Activated CD8-positive, alpha-beta memory T cell treated with anti-CD3 and anti-CD28 coated beads, Interleukin-2, amount 10 ng/mL, durations not matched to agents 7 days and 5 days (primary cell): ENCODE results near the gene TLCD3A. TPM values are rescaled to one million over a fixed set of nuclear protein-coding genes. Genes with fewer than 3 reads are reported as not detected.
"Not testable (repeated sequence)": the region's sequence is repeated elsewhere in the genome, so short reads cannot be mapped to it uniquely, and the experiment has no call there.

ENCODE experiments used
- ATAC-seq: fragments of 150-1000 bp; cut with Tn5 transposase; one replicate; pipeline ENCODE4 v1.10.0; 2021; ENCODE audit warnings: moderate library complexity
- CTCF ChIA-PET: fragments of 350-600 bp; sonication (Branson Sonifier 250); formaldehyde crosslinking; loops from one replicate; lab custom pipeline; 2021; ENCODE audit warnings: antibody characterized with exemption; lab: Charles Lee
- DNase-seq: peaks from one replicate; pipeline ENCODE4 v3.0.0-alpha.2; 2020
- H3K27ac Mint-ChIP-seq: one replicate; pipeline ENCODE4 v1.8.0; 2021; ENCODE audit warnings: mild to moderate bottlenecking, mixed read lengths
- H3K27me3 Mint-ChIP-seq: one replicate; pipeline ENCODE4 v1.8.0; 2021; ENCODE audit warnings: mixed read lengths
- H3K36me3 Mint-ChIP-seq: one replicate; pipeline ENCODE4 v1.8.0; 2021; ENCODE audit warnings: mild to moderate bottlenecking, mixed read lengths
- H3K4me1 Mint-ChIP-seq: one replicate; pipeline ENCODE4 v1.8.0; 2021; ENCODE audit warnings: mixed read lengths
- H3K4me3 Mint-ChIP-seq: one replicate; pipeline ENCODE4 v1.8.0; 2021; ENCODE audit warnings: mild to moderate bottlenecking, moderate library complexity, mixed read lengths
- H3K9me3 Mint-ChIP-seq: one replicate; pipeline ENCODE4 v1.8.0; 2022; ENCODE audit warnings: low read depth, mixed read lengths
- total RNA-seq, 2 experiments: library from RNA; stranded (reverse); gene quantifications; one replicate each; pipeline ENCODE4 v1.2.3, GENCODE V29; 2021

TLCD3A gene
- total RNA-seq, 2 experiments from 2014 or later, result 8.4 to 10.2 TPM

- ATAC-seq, DNase-seq, H3K27ac Mint-ChIP-seq, H3K9me3 Mint-ChIP-seq, H3K27me3 Mint-ChIP-seq, H3K4me3 Mint-ChIP-seq: not testable (repeated sequence)
- H3K4me1 Mint-ChIP-seq, result peaks cover 13% of the 10 kb centered on the region
- CTCF ChIA-PET, result interaction anchor here (1.8 kb wide), 1 partner anchor 344 kb away, joined by 5 read pairs; no protein-coding TSS in a partner anchor
- peaks cover 17% of the 10 kb centered on the region for H3K36me3 Mint-ChIP-seq
These were observed 23.7 kb downstream of the TLCD3A start for GRCh38 chr17:756010-756567.

DNA sequence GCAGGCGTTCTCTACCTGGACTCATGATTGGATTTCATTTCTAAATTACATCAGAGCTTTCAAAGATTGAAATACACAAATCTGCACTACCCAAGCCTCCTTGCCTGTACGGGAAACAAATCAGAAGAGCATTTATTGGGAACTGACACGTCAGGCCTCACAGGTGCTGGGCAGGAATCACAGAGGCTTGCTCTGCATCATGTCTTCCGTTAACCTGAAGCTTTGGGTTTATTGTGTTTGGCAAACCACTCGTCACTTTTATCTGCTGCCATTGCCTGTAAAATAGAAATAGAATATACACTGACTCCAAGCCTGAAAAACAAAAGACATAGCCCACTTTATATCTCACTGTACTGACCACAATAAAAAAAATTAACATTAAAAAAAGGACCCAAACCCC lies 27.6 kb downstream of the TLCD3A start:
- Mint-ChIP-seq H3K4me3 (no peak overlapping the region), H3K36me3 (peaks cover 24% of the 10 kb centered on the region), H3K27ac (no peak overlapping the region), H3K9me3 (no peaks in the 10 kb centered on the region), H3K27me3 (no peaks in the 10 kb centered on the region), H3K4me1 (no peaks in the 10 kb centered on the region)
- no peak for ATAC-seq
- CTCF ChIA-PET, result no interaction called here
- no peak for DNase-seq

DNA sequence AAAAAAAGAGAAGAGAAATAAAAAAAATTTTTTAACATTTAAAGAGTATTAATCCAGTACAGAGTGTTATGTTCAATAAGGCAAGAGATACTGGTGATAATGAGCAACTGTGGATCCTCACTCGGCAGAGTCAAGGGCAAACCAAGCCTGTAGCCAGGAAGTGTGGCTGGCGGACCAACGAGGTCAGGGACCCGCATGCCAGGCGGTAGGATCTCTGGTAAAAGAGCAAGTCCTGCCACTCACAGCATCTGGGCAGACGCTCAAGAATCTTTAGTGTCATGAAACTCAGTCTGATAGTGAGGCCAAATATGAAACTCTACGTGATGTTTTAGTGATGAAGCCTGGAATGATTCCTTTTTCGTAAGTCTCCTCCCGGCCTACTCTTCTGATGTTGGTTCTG lies 28.0 kb downstream of the TLCD3A start:
- CTCF ChIA-PET, result no interaction called here
- Mint-ChIP-seq H3K9me3 (no peaks in the 10 kb centered on the region), H3K36me3 (peaks cover 28% of the 10 kb centered on the region), H3K27ac (no peak overlapping the region), H3K27me3 (no peaks in the 10 kb centered on the region), H3K4me1 (no peaks in the 10 kb centered on the region), H3K4me3 (no peak overlapping the region)
- ATAC-seq (no peak), DNase-seq (no peak)

DNA sequence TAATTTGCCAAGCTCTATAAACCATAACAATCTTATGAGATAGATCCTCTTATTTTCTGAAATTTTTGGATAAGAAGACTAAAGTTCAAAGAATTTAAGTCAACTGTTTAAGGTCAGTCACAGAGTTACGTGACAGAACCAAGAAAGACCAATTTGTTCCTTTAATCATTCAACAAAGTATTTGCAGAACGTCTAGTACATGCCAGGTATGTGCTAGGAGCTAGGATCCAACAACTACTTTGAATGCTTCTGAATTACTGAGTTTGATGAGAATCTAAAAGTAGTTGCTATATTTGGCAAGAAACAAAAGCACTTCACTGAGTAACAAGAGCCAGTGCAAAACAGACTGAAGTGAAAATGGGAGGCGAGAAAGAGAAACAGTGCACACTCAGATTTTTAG lies 34.7 kb downstream of the TLCD3A start:
- Mint-ChIP-seq H3K27ac (no peak overlapping the region), H3K27me3 (no peaks in the 10 kb centered on the region), H3K4me3 (no peak overlapping the region), H3K9me3 (no peaks in the 10 kb centered on the region), H3K4me1 (no peaks in the 10 kb centered on the region), H3K36me3 (peaks cover 29% of the 10 kb centered on the region)
- CTCF ChIA-PET, result no interaction called here
- no peak for DNase-seq
- ATAC-seq, result no peak

GRCh38 chr17:773016-773415 lies 40.6 kb downstream of the TLCD3A start:
- Mint-ChIP-seq H3K27ac (no peak overlapping the region), H3K4me1 (peaks cover 22% of the 10 kb centered on the region), H3K4me3 (no peak overlapping the region), H3K9me3 (no peaks in the 10 kb centered on the region), H3K27me3 (no peaks in the 10 kb centered on the region), H3K36me3 (peaks cover 51% of the 10 kb centered on the region)
- no peak for ATAC-seq
- no peak for DNase-seq
- CTCF ChIA-PET, result interaction anchor here (1.9 kb wide), 1 partner anchor 20 kb away, joined by 5 read pairs; no protein-coding TSS in a partner anchor

DNA sequence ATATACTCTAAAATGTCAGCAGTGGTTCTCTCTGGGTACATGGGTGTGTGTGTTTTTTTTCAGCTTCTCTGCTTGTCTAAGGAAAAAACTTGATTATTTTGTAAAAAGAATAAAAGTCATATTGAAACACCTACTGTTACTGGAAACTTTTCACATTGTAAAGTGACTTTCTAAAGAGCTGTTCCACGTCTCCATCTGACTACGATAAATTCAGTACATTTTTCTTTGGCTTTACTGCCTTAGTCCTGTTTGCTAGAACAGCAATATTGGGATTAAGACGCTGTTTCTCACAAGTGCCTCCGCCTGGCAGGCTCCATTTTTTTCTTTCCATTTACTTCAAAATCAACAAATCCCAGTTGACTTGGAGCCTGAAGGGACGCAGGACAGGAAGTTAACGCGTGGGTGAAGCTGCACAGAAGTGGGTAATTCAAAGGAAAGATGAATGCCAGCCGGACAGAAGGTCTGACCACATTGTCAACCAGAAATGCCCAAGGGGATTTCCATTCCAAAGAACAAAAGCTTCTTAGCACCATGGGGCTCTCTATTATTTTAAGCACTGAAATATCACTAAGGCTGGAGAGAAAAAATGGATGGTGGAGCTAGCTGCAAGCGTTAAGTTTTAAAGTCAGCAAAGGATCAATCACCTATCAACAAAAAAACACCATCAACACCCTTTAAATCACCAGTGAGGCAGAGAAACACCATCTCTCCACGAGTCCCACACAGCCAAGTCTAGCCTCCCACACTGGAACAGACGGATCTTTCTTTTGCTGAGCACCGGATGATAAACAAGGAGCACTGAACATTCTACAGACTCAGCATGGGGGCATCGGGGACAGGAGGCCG lies 41.3 kb downstream of the TLCD3A start:
- H3K27me3 Mint-ChIP-seq, result no peaks in the 10 kb centered on the region
- peak overlapping the region; percentile 44 for H3K27ac Mint-ChIP-seq
- ATAC-seq (no peak), DNase-seq (no peak)
- peaks cover 58% of the 10 kb centered on the region for H3K36me3 Mint-ChIP-seq
- no peak overlapping the region for H3K4me3 Mint-ChIP-seq
- no peaks in the 10 kb centered on the region for H3K9me3 Mint-ChIP-seq
- CTCF ChIA-PET, result interaction anchor here (1.0 to 1.9 kb wide), 2 partner anchors 12 to 21 kb away, joined by 4 to 5 read pairs; no protein-coding TSS in a partner anchor
- H3K4me1 Mint-ChIP-seq, result peaks cover 22% of the 10 kb centered on the region

DNA sequence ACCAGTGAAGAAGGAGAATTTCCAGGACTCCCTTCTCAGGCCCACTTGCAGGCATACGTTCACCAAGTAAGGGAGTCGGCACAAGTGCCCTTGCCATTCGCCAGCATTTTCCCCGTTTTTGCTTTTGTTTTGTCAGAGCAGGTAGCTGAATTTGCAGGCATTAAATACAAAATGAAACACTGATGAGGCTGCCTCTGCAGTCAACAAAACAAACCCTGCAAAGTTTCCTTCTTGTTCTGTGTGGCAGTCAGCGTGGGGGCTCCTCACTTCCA lies 41.9 kb downstream of the TLCD3A start:
- H3K4me3 Mint-ChIP-seq, result no peak overlapping the region
- DNase-seq (no peak), ATAC-seq (no peak)
- peaks cover 24% of the 10 kb centered on the region for H3K4me1 Mint-ChIP-seq
- no peak overlapping the region for H3K27ac Mint-ChIP-seq
- H3K27me3 Mint-ChIP-seq, result no peaks in the 10 kb centered on the region
- CTCF ChIA-PET, result interaction anchor here (1.0 to 1.9 kb wide), 2 partner anchors 13 to 21 kb away, joined by 4 to 5 read pairs; no protein-coding TSS in a partner anchor
- no peaks in the 10 kb centered on the region for H3K9me3 Mint-ChIP-seq
- peaks cover 57% of the 10 kb centered on the region for H3K36me3 Mint-ChIP-seq

DNA sequence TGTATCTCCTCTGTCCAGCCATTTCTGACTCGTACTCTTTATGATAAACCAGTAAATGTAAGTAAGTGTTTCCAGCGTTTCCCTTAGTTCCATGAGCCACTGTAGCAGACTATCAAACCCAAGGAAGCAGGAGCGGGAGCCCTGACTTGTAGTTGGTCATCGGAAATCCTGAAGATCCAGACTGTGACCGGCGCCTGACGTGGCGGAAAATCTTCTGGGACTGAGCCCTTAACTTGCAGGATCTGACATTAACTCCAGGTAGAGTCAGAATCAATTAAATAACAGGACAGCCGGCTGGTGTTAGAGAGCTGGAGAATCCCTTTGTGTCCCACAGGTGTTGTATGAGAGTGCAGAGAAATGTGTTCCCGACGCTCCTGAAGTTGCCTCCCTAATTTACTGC lies 45.7 kb downstream of the TLCD3A start:
- Mint-ChIP-seq H3K4me1 (peaks cover 36% of the 10 kb centered on the region), H3K27ac (no peak overlapping the region), H3K36me3 (peaks cover 45% of the 10 kb centered on the region), H3K27me3 (no peaks in the 10 kb centered on the region), H3K9me3 (no peaks in the 10 kb centered on the region), H3K4me3 (no peak overlapping the region)
- ATAC-seq (no peak), DNase-seq (no peak)
- CTCF ChIA-PET, result interaction anchor here (2.0 kb wide), 1 partner anchor 366 kb away, joined by 7 read pairs; no protein-coding TSS in a partner anchor

DNA sequence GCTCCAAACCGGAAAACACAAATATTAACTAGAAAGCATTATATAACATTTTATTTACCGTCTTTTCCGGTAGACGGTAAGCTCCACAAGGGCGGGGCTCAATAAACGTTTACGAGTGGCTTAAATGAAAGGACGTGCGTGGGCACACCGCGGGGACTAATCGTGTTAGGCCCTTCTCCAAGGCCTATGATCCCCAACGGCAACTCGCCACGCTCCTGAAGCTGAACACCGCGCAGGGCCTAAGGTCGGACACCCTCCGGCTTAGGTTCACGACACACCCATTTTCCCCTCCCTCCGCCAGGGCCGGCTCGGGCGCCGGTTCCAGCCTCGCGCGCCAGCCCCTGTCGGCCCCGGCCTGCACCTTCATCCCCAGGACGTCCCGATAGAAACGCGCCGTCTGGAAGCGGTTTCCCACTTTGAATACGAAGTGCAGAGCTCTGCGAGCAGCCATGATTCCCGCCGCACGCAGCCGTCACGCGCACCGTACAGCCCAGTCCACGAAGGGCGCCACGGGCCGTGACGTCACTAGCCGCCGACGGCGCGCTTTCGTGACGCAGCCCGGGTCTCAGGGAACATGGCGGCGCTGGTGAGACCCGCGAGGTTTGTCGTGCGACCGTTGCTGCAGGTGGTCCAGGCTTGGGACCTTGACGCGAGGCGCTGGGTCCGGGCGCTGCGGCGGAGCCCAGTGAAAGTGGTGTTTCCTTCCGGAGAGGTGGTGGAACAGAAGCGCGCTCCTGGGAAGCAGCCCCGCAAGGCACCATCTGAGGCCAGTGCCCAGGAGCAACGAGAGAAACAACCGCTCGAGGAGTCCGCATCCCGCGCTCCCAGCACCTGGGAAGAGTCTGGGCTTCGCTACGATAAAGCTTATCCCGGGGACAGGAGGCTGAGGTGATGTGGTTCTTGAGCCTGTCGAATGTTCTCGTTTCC lies 49.7 kb downstream of the TLCD3A start, which contains the start of the genes GLOD4 and MRM3:
GLOD4 (minus strand) TSS at position 476 of the 927 bp plus-strand sequence; CDS start at position 451, 25 bp downstream.
MRM3 (plus strand) TSS at position 549 of the 927 bp plus-strand sequence; CDS start at position 575, 26 bp downstream.
- DNase-seq, result peak; percentile 95
- H3K4me3 Mint-ChIP-seq, result peak within 1 kb of the TSS; percentile 97
- no peaks in the 10 kb centered on the region for H3K27me3 Mint-ChIP-seq
- peak within 1 kb of the TSS; percentile 97 for H3K27ac Mint-ChIP-seq
- H3K36me3 Mint-ChIP-seq, result peaks cover 24% of the 10 kb centered on the region
- CTCF ChIA-PET, result interaction anchor here (0.7 to 3.8 kb wide), 12 partner anchors 10 to 274 kb away, joined by 3 to 33 read pairs (median 5); partner anchors contain the start of genes GEMIN4, NXN and TIMM22
- no peaks in the 10 kb centered on the region for H3K9me3 Mint-ChIP-seq
- ATAC-seq, result peak; percentile 96
- peaks cover 37% of the 10 kb centered on the region for H3K4me1 Mint-ChIP-seq

- peaks cover 35% of the 10 kb centered on the region for H3K4me1 Mint-ChIP-seq
- H3K36me3 Mint-ChIP-seq, result peaks cover 14% of the 10 kb centered on the region
- no peaks in the 10 kb centered on the region for H3K27me3 Mint-ChIP-seq
- no peaks in the 10 kb centered on the region for H3K9me3 Mint-ChIP-seq
- CTCF ChIA-PET, result no interaction called here
- no peak for DNase-seq
- ATAC-seq, result no peak
- H3K27ac Mint-ChIP-seq, result peak overlapping the region; percentile 27
- H3K4me3 Mint-ChIP-seq, result peak overlapping the region; percentile 97
These were observed 51.7 kb downstream of the TLCD3A start for GRCh38 chr17:784143-784542.

DNA sequence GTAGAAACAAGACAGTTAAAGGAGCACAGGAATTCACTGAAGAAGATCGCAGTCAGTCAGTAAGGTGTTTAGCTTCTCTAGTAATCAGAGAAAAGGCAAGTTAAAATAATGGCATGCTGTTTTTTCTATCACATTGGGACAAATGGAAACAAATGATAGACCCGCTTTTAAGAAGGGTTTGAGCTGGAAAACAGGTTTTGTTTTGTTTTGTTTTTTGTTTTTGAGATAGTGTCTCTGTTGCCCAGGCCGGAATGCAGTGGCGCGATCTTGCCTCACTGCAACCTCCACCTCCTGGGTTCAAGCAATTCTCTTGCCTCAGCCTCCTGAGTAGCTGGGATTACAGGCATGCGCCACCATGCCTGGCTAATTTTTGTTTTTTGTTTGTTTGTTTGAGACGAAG lies 53.5 kb downstream of the TLCD3A start:
- Mint-ChIP-seq H3K4me1 (peaks cover 32% of the 10 kb centered on the region), H3K36me3 (peaks cover 21% of the 10 kb centered on the region)
- H3K27me3 Mint-ChIP-seq, H3K4me3 Mint-ChIP-seq, DNase-seq, H3K27ac Mint-ChIP-seq, H3K9me3 Mint-ChIP-seq, ATAC-seq: not testable (repeated sequence)
- CTCF ChIA-PET, result interaction anchor here (0.6 to 2.1 kb wide), 4 partner anchors 38 to 211 kb away, joined by 3 to 6 read pairs (median 4); partner anchors contain the start of gene TIMM22

GRCh38 chr17:787641-788221 lies 55.3 kb downstream of the TLCD3A start:
- no peaks in the 10 kb centered on the region for H3K9me3 Mint-ChIP-seq
- CTCF ChIA-PET, result interaction anchor here (1.9 kb wide), 1 partner anchor 208 kb away, joined by 8 read pairs; the partner anchor contains the start of gene TIMM22
- H3K27me3 Mint-ChIP-seq, result no peaks in the 10 kb centered on the region
- DNase-seq, result no peak
- no peak for ATAC-seq
- no peak overlapping the region for H3K27ac Mint-ChIP-seq
- H3K4me1 Mint-ChIP-seq, result peaks cover 22% of the 10 kb centered on the region
- H3K36me3 Mint-ChIP-seq, result peaks cover 30% of the 10 kb centered on the region
- no peak overlapping the region for H3K4me3 Mint-ChIP-seq
